ENCODE measurements around the gene NFAT5.

GRCh38 chr16:69522041-69522578 is 43.7 kb upstream of the NFAT5 start:
- no peak for TF ChIP-seq POLR2A (IDR thresholded peaks at IDR 0.05)
- no peak for TF ChIP-seq CTCF (IDR thresholded peaks at IDR 0.05)
